HG03095 (cell line): ENCODE results near the gene OARD1.
"Not testable (repeated sequence)": the region's sequence is repeated elsewhere in the genome, so short reads cannot be mapped to it uniquely, and the experiment has no call there.

Source experiments
- ATAC-seq: cut with Tn5 transposase; IDR thresholded peaks from one replicate; pipeline ENCODE4 v1.9.1; 2021; ENCODE audit warnings: moderate library complexity; ENCODE audit not compliant: unreplicated experiment

OARD1 gene, protein sequence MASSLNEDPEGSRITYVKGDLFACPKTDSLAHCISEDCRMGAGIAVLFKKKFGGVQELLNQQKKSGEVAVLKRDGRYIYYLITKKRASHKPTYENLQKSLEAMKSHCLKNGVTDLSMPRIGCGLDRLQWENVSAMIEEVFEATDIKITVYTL

DNA sequence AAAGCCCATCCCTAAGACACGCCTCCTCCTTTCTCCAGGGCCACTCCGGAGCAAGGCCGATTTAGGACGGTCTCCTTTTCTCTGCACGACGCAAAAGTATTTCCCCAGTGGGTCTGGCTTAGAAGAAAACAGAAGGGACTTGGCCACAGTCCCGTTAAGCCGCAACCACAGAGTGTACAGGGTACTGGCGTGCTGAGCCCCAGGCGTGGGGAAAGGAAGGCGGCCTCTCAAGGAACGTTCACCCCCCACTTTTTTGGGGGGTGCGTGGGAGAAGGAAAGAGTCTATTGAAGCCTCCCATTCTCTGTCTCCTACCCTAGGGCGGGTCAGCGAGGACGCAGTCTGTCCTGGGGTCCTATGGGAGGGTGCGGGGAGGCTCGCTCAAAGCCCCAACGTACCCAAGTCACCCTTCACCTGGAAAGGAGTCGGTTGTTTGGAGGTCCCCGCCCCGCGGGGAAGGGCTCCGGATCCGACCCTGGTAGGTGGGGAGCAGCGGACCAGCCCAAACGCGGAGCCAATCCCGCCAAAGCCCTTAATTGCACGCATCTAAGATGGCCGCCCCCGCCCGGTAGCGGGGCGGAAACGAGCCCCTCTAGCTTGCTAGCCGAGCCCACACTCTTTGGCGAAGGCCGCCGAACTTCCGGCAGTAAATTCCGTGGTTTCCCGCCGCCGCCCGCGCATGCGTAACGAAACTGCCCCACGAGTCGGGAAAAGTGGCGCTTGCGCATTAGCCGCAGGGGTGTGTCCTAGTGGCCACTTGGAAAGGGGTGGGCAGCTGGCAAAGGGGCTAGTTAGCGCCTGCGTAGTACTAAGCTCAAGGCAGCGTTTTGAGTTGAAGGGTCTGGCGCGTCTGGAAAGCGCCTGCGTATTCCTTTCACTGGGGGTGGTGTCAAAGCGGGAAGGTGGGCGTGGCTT is at the start of gene OARD1:
Gene OARD1 (minus strand): TSS at position 434 of the 913 bp plus-strand sequence. CDS start 722 bp downstream, outside the sequence.
- peak; percentile 62 for ATAC-seq

DNA sequence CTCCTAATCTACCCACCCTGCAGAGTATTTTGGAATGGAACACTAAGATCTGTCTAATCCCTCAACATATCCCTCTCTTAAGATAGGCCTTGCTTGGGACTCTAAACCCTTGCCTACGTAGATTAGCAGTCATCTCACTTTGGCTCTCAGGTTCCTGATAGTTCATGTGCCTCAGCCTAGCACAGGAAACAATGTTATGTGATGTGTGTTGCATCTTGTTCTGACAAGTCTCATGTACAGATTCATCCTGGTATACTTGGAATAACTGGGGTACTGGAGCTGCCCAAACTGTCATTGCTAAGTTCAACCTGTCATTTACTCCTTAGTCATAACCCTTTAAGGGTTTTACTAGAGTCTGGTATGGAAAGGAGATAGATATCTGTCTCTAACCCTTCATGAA is 47.9 kb upstream of the OARD1 start:
- ATAC-seq = no peak

DNA sequence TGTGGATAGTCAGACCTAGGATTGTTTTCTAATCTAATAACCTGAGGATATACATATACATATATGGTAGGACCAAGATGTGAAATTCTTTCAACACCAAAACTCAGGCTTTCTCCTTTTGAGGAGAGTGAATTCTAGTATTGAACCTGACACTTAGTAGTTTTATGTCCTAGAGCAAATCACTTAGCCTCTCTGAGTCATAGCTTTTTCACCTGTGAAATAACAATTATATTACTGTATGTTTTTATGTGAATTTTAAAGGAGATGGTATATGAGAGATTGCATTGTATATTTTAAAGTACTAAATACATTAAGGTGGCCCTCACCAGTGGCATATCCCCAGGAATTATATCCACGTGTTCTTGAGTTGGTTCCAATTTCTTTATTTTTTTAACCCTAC is 47.4 kb upstream of the OARD1 start:
- no peak for ATAC-seq

DNA sequence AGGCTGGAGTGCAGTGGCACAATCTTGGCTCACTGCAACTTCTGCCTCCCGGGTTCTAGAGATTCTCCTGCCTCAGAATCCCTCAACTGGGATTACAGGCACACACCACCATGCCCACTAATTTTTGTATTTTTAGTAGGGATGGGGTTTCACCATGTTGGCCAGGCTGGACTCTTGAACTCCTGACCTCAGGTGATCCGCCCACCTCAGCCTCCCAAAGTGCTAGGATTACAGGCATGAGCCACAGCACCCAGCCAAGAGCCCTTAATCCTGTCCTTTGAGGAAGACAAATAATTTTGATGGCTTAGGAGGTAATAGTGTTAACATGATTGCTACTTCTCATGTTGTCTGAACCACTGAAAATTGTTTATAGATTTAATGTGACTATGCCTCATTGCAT is 42.9 kb upstream of the OARD1 start:
- ATAC-seq = not testable (repeated sequence)

DNA sequence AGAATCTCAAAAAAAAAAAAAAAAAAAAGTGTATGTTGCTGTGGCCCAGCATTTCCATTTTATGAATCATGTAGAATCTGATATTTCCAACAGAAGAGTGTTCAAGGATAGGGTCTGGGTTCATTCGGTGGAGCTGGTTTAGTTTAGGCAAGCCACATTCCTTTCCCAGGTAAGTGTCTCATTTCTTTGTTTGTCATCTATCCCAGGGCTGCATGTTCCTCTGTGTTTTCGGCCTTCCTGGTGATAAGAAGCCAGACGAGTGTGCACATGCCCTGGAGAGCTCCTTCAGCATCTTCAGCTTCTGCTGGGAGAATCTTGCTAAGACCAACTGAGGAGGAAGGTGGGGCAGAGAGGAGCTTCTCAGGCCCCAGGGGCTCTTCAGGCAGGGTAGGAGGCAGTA is 38.9 kb upstream of the OARD1 start:
- no peak for ATAC-seq

DNA sequence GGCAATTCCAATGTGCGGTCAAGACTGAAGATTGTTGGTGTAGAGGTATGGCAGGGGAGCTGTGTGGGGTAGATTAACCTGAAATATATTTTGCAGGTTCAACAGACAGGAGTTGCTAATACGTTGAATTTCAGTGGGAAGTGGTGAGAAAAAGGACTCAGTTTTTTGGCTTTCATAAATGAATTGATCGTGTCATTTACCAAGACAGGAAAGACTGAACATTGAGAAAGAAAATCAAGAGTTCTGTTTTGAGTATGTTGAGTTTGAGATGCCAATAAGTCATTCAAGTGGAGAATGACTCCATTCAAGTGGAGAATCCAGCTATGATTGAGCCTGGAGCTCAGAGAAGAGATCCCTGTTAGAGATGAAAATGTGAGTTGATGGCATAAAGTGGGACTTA is 31.7 kb upstream of the OARD1 start:
- no peak for ATAC-seq

DNA sequence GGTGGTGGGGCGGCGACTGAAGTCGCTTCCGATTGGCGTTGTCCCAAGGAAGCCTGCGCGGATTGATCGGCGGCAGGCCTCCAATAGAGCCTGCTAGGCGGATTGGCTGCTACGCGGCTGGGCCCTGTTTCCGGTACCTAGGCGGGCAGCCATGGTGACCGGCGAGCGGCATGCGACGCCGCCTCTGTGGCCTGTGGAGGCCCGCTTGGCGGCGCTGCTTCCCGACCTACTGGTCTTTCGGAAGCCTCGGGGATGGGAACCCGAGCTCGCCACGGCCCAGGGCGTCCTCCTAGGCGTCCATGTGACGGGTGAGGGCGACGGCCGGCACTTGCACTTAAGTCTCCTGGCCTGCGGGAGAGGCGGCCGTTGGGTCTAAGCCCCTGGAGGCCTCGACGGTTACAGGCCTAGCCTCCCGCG is 28.7 kb upstream of the OARD1 start:
- no peak for ATAC-seq

DNA sequence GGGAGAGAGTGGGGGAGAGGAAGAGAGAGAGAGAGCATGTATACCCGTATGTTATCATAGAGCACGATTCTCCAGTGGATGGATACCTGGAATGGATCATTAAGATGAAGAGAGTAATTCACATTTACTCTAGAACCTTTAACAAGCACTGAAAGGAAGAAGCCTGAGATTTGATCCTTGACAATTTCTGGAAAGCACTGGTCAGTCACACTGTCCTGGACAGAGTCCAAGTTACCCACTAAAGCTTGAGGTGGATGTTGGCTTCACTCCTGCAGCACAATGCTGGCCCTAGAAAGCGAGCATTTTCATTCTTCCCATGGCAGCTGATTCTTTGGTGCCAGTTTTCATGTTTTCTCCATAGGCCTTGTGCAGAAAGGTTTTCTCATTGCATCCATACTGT is 26.2 kb upstream of the OARD1 start:
- no peak for ATAC-seq

DNA sequence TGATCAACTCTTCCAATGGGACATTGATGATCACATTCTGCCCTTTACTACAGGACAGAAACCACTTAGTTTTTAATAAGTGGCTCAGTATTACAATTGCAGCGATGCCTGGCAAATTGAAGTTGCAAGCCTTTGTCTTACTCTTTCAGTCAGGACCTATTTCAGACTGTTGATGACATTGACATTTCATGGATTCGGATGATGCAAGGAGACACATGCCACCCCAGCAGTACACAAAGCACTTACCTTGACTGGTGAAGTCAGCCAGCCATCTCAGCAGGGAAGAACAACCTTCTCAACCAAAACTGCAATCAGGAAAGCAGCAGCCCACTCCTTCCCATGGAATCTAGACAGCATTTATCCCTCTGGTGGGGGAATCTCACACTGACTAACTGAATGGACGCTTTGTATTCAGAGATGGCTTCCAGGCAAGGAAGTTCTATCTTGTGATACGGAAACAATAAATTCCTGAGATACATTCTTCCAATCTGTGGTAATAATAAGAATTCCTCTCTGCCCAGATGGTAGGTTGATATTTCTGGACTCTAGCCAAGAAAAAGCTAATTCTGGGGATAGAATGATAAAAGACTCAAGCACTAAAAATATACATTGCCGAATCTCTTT is 25.4 kb upstream of the OARD1 start:
- no peak for ATAC-seq

DNA sequence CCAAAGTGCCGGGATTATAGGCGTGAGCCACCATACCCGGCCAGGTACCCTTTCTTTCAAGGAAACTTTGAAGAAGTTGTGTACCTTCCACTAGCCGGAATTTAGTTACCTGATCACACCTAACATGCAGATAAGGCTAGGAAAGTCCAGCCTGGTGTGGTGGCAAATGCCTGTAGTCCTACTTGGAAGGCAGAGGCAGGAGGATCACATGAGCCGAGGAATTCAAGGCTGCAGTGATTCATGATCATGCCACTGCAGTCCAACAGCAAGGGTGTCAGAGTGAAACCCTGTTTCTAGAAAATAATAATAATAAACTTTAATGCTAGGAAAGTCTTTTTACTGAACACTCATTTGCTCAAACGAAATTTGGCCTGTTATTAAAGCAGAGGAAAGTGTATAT is 21.6 kb upstream of the OARD1 start:
- ATAC-seq = no peak

DNA sequence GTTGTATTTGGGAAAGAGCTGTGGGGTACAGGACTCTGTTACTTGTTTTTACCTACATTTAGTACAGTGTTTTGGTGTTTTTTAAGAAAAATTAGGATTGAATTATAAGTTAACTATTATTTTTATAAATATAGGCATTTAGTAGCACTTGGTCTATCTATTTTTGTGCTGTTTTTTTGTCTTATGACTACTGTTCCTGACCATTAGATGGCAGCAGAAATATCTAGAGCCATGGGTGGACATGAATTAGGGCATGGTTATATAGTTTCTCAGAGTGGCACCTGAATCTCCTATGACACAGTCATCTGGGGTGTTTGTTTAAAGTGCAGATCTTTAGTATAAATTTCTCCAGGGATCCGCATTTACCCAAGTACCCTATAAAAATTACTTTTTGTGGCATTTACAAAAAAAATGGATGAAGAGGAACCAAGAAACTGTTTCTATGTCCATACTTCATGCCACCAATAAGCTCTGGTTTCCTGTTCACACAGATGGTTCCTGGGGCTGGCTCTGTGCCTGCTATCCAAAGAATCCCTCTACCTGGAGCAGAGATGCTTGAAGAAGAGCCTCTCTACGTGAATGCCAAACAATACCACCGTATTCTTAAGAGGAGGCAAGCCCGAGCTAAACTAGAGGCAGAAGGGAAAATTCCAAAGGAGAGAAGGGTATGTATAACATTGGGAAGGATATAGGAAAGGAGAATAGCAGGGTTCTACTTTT is 20.4 kb upstream of the OARD1 start:
- ATAC-seq = no peak

DNA sequence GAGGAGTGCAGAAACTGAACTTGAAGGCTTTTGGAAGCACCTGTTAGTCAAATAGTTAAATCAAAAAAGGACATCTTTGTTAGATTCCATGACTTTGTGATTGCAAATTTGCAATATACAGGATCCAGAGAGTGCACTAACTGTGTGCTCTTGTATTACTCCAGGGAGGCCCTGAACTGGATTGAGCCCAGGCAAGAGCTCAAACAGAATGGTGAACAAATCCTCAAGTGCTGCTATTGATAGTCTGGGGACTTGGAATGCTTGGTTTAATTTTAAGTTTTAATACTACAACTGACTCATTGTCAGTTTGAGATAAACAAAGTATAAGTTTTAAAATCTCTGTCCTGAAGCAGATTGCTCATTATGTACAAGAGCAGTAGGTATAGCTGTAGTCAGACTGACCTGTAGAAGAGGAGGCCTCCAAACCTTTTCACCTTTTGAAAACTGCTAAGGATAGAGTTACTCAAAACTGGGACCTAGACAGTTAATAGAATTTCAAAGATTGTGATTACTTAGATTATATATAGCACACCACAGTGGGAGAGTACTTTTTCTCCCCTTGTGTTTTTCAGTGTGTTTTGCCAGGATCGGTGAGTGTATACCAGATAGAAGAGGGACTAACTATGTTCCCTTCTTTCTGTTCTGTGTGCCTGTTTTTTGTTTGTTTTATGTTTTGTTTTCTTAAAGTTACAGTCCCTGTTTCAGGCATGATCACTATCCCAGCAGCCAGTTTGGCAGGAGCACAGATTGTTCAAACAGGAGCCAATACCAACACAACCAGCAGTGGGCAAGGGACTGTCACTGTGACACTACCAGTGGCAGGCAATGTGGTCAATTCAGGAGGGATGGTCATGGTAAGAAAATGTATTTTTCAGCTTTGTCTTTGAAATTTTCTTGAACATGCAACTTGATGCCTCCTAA is 18.9 kb upstream of the OARD1 start:
- ATAC-seq = no peak

DNA sequence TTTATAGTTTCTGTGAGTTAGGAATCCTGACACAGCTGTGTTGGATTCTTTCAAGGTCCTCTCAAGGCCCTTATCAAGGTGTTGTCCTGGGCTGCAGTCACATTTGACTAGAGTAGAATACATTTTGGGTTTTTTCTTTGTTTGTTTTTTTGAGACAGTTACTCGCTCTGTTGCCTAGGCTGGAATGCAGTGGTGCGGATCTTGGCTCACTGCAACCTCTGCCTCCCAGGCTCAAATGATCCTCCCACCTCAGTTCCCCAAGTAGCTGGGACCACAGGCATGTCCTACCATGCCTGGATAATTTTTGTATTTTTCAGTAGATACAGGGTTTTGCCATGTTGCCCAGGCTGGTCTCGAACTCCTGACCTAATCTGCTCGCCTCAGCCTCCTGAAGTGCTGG is 16.3 kb upstream of the OARD1 start:
- no peak for ATAC-seq

DNA sequence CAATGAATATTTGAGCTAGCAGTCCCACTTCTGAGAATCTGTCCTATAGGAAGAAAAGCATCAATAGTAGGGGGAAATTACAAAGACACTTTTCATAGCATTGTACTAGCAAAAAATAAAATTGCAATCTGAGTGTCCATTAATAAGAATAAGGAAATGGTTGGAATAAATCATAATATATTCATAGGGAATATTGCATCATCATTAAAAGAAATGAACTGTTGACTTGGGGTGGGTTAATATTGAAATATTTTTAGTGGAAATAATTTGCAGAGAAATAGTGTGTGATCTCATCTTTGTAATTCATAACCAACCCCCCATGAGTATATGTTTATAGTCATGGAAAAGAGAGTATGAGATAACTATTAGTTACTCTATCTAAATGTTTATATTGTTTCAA is 13.0 kb upstream of the OARD1 start:
- ATAC-seq = no peak

DNA sequence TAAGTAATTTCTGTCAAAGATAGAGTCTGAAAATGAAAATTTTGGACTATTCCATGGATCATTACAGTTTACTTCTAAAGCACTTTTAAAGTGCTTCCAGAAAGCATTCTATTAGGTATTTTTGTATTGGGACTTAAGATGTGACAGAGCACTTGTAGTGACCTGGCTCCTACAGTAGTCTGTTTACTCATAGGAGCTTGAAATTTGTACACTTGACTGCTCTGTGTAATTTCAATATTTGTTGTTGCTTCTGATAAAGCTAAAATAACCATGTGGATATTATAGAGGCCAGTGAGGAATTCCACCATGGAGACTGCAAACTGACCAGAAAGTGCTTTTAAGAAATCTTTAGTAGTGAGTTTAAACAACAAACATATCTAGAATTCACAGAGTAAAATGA is 10.9 kb upstream of the OARD1 start:
- ATAC-seq = no peak

DNA sequence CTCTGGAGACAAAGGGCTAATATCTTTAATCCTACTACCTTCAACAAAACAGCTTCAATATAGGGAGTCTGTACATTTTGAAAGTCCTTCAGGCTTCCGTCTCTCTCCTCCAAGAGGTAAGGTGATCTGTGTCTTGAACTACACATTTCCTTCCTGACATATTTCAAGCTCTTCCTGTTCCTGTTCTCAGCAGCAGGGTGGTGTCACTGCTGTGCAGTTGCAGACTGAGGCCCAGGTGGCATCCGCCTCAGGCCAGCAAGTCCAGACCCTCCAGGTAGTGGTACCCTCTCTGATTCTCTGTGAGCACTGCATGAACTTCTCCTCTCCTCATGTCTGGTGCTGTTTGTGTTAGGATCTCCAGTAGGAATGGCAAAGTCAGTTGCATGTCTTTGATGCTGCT is 8.5 kb upstream of the OARD1 start:
- ATAC-seq = no peak

DNA sequence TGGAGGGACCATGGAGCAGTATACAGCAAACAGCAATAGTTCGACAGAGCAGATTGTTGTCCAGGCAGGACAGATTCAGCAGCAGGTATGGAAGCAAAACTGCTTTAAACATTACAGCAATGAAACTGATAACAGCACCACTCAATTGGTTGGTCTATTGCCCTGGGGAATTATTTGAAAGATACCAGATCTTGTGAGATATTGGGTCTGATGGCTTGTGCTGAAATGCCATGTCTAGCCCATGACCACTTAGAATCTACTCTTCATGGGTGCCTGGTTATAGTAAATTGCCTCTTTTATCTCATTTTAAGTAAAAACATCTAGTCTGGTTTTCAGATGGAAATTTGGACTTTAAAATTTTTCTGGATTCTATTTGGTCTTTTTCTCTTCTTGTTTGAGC is 6.9 kb upstream of the OARD1 start:
- ATAC-seq = no peak

DNA sequence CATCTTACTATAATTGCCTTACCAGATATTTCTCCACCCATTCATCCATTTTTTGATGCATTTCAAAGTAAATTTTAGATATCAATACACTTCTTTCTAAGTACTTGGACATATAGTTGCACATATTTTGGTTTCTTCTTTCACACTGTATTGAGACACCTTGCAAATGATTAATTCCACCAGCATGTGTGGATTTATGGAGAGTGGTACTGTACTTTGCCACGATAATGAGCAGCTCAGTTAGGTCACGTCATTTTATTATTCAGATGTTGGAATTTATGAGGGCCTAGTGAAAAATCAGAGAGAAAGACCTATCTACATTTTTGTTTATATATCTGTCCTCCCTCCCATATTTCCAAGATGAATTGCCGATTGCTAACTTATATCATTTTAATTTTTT is 5.9 kb upstream of the OARD1 start:
- ATAC-seq = no peak

DNA sequence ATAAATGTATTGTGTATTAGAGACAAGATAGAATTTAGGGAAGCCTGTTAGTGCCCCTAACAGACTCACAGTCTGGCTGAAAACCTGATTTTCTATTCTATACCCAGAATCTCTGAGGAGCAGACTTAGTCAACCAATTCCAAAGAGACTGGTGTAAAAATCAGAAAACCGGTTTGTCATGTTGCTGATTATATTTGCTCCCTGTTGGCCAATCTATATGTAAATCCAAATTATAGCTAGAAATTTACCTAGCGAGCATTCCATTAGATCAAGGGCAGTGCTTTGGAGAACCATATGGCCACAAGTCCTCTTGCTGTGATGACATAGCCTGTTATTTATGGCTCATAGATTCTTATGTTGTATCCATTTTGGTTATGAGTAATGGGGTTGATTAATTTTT is 5.4 kb upstream of the OARD1 start:
- ATAC-seq = no peak
